Neural cell (in vitro differentiated cells): ENCODE measurements around the gene TOP2B. TPM values are rescaled to one million over a fixed set of nuclear protein-coding genes. Genes with fewer than 3 reads are reported as not detected.

Source experiments
- H2AFZ ChIP-seq: fragments of 200-600, 300-800 bp; sonication (generic), shearing (Covaris generic); 2 replicates; pipeline ENCODE4 v1.6.0; 2014; ENCODE audit warnings: low read depth, mild to moderate bottlenecking, antibody characterized with exemption, low read length, moderate library complexity
- H3F3A ChIP-seq: fragments of 200-600 bp; shearing (Covaris generic); 2 replicates; pipeline ENCODE4 v1.6.1; 2016; ENCODE audit warnings: mild to moderate bottlenecking, moderate library complexity, mixed read lengths, antibody characterized with exemption, low read length; ENCODE audit not compliant: insufficient read depth, poor library complexity, severe bottlenecking
- H3K27ac ChIP-seq: fragments of 200-600, 300-800 bp; sonication (generic), shearing (Covaris generic); 2 replicates; pipeline ENCODE4 v1.5.1; 2014; ENCODE audit warnings: mild to moderate bottlenecking, low read length, moderate library complexity
- H3K27me3 ChIP-seq: fragments of 300-800, 200-600 bp; sonication (generic), shearing (Covaris generic); 2 replicates; pipeline ENCODE4 v1.6.0; 2014; ENCODE audit warnings: mild to moderate bottlenecking, low read depth, low read length, moderate library complexity; ENCODE audit not compliant: insufficient read depth
- H3K36me3 ChIP-seq: fragments of 300-800, 200-600 bp; sonication (generic), shearing (Covaris generic); 2 replicates; pipeline ENCODE4 v1.5.1; 2014; ENCODE audit warnings: mild to moderate bottlenecking, antibody characterized with exemption, low read length, moderate library complexity; ENCODE audit not compliant: insufficient read depth
- H3K4me2 ChIP-seq: fragments of 300-800, 200-600 bp; sonication (generic), shearing (Covaris generic); 2 replicates; pipeline ENCODE4 v1.6.0; 2014; ENCODE audit warnings: mild to moderate bottlenecking, low read length
- H3K4me3 ChIP-seq: fragments of 300-800, 200-600 bp; sonication (generic), shearing (Covaris generic); 2 replicates; pipeline ENCODE4 v1.5.1; 2014; ENCODE audit warnings: mild to moderate bottlenecking, low read length, moderate library complexity
- H3K79me2 ChIP-seq: fragments of 200-600 bp; shearing (Covaris generic); replicated peaks from 2 replicates; pipeline ENCODE4 v1.6.0; 2014; ENCODE audit warnings: mild to moderate bottlenecking, low read length, moderate library complexity; ENCODE audit not compliant: insufficient read depth
- H3K9ac ChIP-seq: fragments of 300-800, 200-600 bp; sonication (generic), shearing (Covaris generic); 2 replicates; pipeline ENCODE4 v1.6.1; 2016; ENCODE audit warnings: mild to moderate bottlenecking, low read length, mixed read lengths
- H3K9me2 ChIP-seq: fragments of 200-600 bp; shearing (Covaris generic); 2 replicates; pipeline ENCODE4 v1.6.1; 2016; ENCODE audit warnings: mild to moderate bottlenecking, low read length, mixed read lengths; ENCODE audit not compliant: insufficient read depth
- H3K9me3 ChIP-seq: fragments of 200-600, 300-800 bp; sonication (generic), shearing (Covaris generic); 2 replicates; pipeline ENCODE4 v1.6.1; 2016; ENCODE audit warnings: mild to moderate bottlenecking, mixed run types, low read length, moderate library complexity, mixed read lengths
- H4K20me1 ChIP-seq: fragments of 200-600 bp; shearing (Covaris generic); 2 replicates; pipeline ENCODE4 v1.6.1; 2016; ENCODE audit warnings: mild to moderate bottlenecking, mixed run types; ENCODE audit not compliant: insufficient read depth
- EP300 ChIP-seq: fragments of 450-650 bp; conservative IDR thresholded peaks from 2 replicates; pipeline ENCODE4 v1.6.1; 2014; ENCODE audit warnings: antibody characterized with exemption, mild to moderate bottlenecking, moderate library complexity; ENCODE audit not compliant: poor library complexity, severe bottlenecking
- EZH2 ChIP-seq: fragments of 200-600, 300-800 bp; shearing (Covaris generic), sonication (generic); IDR thresholded peaks from 2 replicates; pipeline ENCODE4 v1.6.1; 2014; ENCODE audit warnings: antibody characterized with exemption, low read length, borderline replicate concordance, mild to moderate bottlenecking; ENCODE audit not compliant: insufficient read depth, poor library complexity, severe bottlenecking
- MXI1 ChIP-seq: fragments of 450-650 bp; conservative IDR thresholded peaks from 2 replicates; pipeline ENCODE4 v1.6.1; 2014; ENCODE audit warnings: antibody characterized with exemption, mild to moderate bottlenecking; ENCODE audit not compliant: poor library complexity, severe bottlenecking
- POLR2AphosphoS5 ChIP-seq: IDR thresholded peaks from 2 replicates; pipeline ENCODE4 v1.6.1; 2012
- RAD21 ChIP-seq: fragments of 450-650 bp; conservative IDR thresholded peaks from 2 replicates; pipeline ENCODE4 v1.6.1; 2014; ENCODE audit warnings: antibody characterized with exemption, mild to moderate bottlenecking, moderate library complexity
- REST ChIP-seq: IDR thresholded peaks from 2 replicates; pipeline ENCODE4 v1.6.1; 2012; ENCODE audit warnings: borderline replicate concordance
- SMC3 ChIP-seq: fragments of 450-650 bp; conservative IDR thresholded peaks from 2 replicates; pipeline ENCODE4 v1.6.1; 2014; ENCODE audit warnings: antibody characterized with exemption, mild to moderate bottlenecking, moderate library complexity; ENCODE audit not compliant: poor library complexity
- TAF1 ChIP-seq: IDR thresholded peaks from 2 replicates; pipeline ENCODE4 v1.6.1; 2012; ENCODE audit warnings: low read depth
- polyA plus RNA-seq: library from polyadenylated mRNA; depleted of rRNA; stranded (reverse); fragments of >200 nt; gene quantifications from 2 replicates; pipeline ENCODE4 v1.2.3, GENCODE V29; 2014
- TF ChIP-seq, protein P1 (sequence below): fragments of 450-650 bp; IDR thresholded peaks from 2 replicates; pipeline ENCODE4 v1.5.1; 2014; ENCODE audit warnings: antibody characterized with exemption, mild to moderate bottlenecking, moderate library complexity; ENCODE audit not compliant: poor library complexity, severe bottlenecking

The TOP2B gene
- polyA plus RNA-seq, 1 donor from 2014 or later, result 440 TPM

DNA sequence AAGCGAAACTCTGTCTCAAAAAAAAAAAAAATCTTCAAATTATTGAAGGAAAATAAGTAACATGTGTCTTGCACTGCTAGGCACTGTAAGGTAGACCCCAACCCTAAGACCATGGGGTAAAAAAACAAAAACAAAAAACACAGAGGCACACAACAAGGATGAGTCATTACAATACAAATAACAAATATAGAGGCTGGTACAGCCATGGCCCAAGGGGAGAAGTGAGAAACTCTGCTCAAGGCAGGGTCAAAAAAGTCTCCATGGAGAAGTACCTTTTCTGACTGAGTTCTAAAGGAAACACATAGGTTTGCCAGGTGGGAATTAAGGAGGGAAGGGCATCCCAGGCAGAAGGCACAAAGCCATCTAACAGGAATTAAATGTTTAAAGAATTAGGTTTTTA, 54.5 kb downstream of the TOP2B start:
- Histone ChIP-seq H3K4me3 (no peak overlapping the region), H3K9me2 (no peaks in the 10 kb centered on the region), H3K79me2 (peaks cover 3% of the 10 kb centered on the region), H3F3A (peaks cover 4% of the 10 kb centered on the region), H3K36me3 (peaks cover 40% of the 10 kb centered on the region), H2AFZ (no peak overlapping the region), H3K4me2 (no peak overlapping the region), H4K20me1 (no peaks in the 10 kb centered on the region), H3K27me3 (no peaks in the 10 kb centered on the region), H3K9me3 (no peaks in the 10 kb centered on the region), H3K27ac (no peak overlapping the region), H3K9ac (no peak overlapping the region)
- no peak for TF ChIP-seq EP300
- no peak for TF ChIP-seq REST
- TF ChIP-seq SMC3, result no peak
- TF ChIP-seq POLR2AphosphoS5, result no peak
- no peak for TF ChIP-seq MXI1
- no peak for TF ChIP-seq RAD21
- TF ChIP-seq, protein P1, sequence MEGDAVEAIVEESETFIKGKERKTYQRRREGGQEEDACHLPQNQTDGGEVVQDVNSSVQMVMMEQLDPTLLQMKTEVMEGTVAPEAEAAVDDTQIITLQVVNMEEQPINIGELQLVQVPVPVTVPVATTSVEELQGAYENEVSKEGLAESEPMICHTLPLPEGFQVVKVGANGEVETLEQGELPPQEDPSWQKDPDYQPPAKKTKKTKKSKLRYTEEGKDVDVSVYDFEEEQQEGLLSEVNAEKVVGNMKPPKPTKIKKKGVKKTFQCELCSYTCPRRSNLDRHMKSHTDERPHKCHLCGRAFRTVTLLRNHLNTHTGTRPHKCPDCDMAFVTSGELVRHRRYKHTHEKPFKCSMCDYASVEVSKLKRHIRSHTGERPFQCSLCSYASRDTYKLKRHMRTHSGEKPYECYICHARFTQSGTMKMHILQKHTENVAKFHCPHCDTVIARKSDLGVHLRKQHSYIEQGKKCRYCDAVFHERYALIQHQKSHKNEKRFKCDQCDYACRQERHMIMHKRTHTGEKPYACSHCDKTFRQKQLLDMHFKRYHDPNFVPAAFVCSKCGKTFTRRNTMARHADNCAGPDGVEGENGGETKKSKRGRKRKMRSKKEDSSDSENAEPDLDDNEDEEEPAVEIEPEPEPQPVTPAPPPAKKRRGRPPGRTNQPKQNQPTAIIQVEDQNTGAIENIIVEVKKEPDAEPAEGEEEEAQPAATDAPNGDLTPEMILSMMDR, result no peak
- no peak for TF ChIP-seq TAF1
- TF ChIP-seq EZH2, result no peak

GRCh38 chr3:25604107-25604805, 60.5 kb downstream of the TOP2B start:
- peaks cover 3% of the 10 kb centered on the region for H3K79me2 ChIP-seq
- no peaks in the 10 kb centered on the region for H4K20me1 ChIP-seq
- no peaks in the 10 kb centered on the region for H3K9me2 ChIP-seq
- H3K9ac ChIP-seq, result no peak overlapping the region
- no peaks in the 10 kb centered on the region for H3K27me3 ChIP-seq
- no peaks in the 10 kb centered on the region for H3K9me3 ChIP-seq
- no peak overlapping the region for H3K4me3 ChIP-seq
- no peak overlapping the region for H2AFZ ChIP-seq
- peaks cover 37% of the 10 kb centered on the region for H3K36me3 ChIP-seq
- TF ChIP-seq EP300 (no peak), TAF1 (no peak), SMC3 (no peak), RAD21 (no peak)
- TF ChIP-seq, protein P1, result no peak
- H3K27ac ChIP-seq, result no peak overlapping the region
- H3F3A ChIP-seq, result no peaks in the 10 kb centered on the region
- H3K4me2 ChIP-seq, result no peak overlapping the region
